Measurements from ENCODE around the gene KBTBD13. TPM values are rescaled to one million over a fixed set of nuclear protein-coding genes. Genes with fewer than 3 reads are reported as not detected.
A peak's percentile ranks its signal among the peaks of the same experiment; 100 is the strongest.
"Not testable (repeated sequence)": the region's sequence is repeated elsewhere in the genome, so short reads cannot be mapped to it uniquely, and the experiment has no call there.

Gene KBTBD13
- total and polyA plus RNA-seq, 4 donors, result 0.06 to 0.08 TPM; not detected in 2

- H3K27ac ChIP-seq (ENCODE audit: low read depth, low read length); DNase-seq (ENCODE audit: low read depth in 4 of 6, low spot score in 6 of 6): not testable (repeated sequence)
These were observed 23.3 kb downstream of the KBTBD13 start for GRCh38 chr15:65099801-65100200.

GRCh38 chr15:65100442-65100841, 23.9 kb downstream of the KBTBD13 start:
- Histone ChIP-seq H3K27ac (ENCODE audit: low read depth, low read length) (no peak overlapping the region), H3K27me3 (ENCODE audit: control insufficient read depth, insufficient read depth, low read length) (no peaks in the 10 kb centered on the region), H3K36me3 (ENCODE audit: control insufficient read depth, insufficient read depth, low read length) (peaks cover 74% of the 10 kb centered on the region), H3K4me3 (ENCODE audit: low read depth, low read length) (no peak overlapping the region), H3K9me3 (ENCODE audit: control insufficient read depth, insufficient read depth, low read length) (no peaks in the 10 kb centered on the region), H3K4me1 (ENCODE audit: control insufficient read depth, insufficient read depth, low read length) (peaks cover 8% of the 10 kb centered on the region)
- WGBS (ENCODE audit: insufficient coverage), result no CpG with 5 or more reads among the region's 7 CpGs
- DNase-seq (ENCODE audit: low read depth in 4 of 6, low spot score in 6 of 6), result no peak

More at GRCh38 chr15:65099801-65100200, 23.3 kb downstream of the KBTBD13 start:
- not testable (repeated sequence) for H3K27me3 ChIP-seq (ENCODE audit: control insufficient read depth, insufficient read depth, low read length); H3K9me3 ChIP-seq (ENCODE audit: control insufficient read depth, insufficient read depth, low read length); H3K4me3 ChIP-seq (ENCODE audit: low read depth, low read length)
- H3K36me3 ChIP-seq (ENCODE audit: control insufficient read depth, insufficient read depth, low read length), result peaks cover 72% of the 10 kb centered on the region
- 90% methylated on average over 2 of the region's 10 CpGs for WGBS (ENCODE audit: insufficient coverage)
- peaks cover 12% of the 10 kb centered on the region for H3K4me1 ChIP-seq (ENCODE audit: control insufficient read depth, insufficient read depth, low read length)

GRCh38 chr15:65101411-65101890, 24.9 kb downstream of the KBTBD13 start:
- no peaks in the 10 kb centered on the region for H3K9me3 ChIP-seq (ENCODE audit: control insufficient read depth, insufficient read depth, low read length)
- H3K4me3 ChIP-seq (ENCODE audit: low read depth, low read length), result no peak overlapping the region
- DNase-seq (ENCODE audit: low read depth in 4 of 6, low spot score in 6 of 6), result peak in 5 of 6 donors; percentile 60 to 93 (median 69)
- H3K4me1 ChIP-seq (ENCODE audit: control insufficient read depth, insufficient read depth, low read length), result peaks cover 8% of the 10 kb centered on the region
- H3K36me3 ChIP-seq (ENCODE audit: control insufficient read depth, insufficient read depth, low read length), result peaks cover 75% of the 10 kb centered on the region
- H3K27me3 ChIP-seq (ENCODE audit: control insufficient read depth, insufficient read depth, low read length), result no peaks in the 10 kb centered on the region
- 32% methylated on average over 9 of the region's 9 CpGs for WGBS (ENCODE audit: insufficient coverage)
- H3K27ac ChIP-seq (ENCODE audit: low read depth, low read length), result no peak overlapping the region

GRCh38 chr15:65101891-65102708, 25.6 kb downstream of the KBTBD13 start:
- peaks cover 8% of the 10 kb centered on the region for H3K4me1 ChIP-seq (ENCODE audit: control insufficient read depth, insufficient read depth, low read length)
- WGBS (ENCODE audit: insufficient coverage), result 37% methylated on average over 74 of the region's 75 CpGs
- no peak for DNase-seq (ENCODE audit: low read depth in 4 of 6, low spot score in 6 of 6)
- peaks cover 71% of the 10 kb centered on the region for H3K36me3 ChIP-seq (ENCODE audit: control insufficient read depth, insufficient read depth, low read length)
- H3K27me3 ChIP-seq (ENCODE audit: control insufficient read depth, insufficient read depth, low read length), result no peaks in the 10 kb centered on the region
- no peaks in the 10 kb centered on the region for H3K9me3 ChIP-seq (ENCODE audit: control insufficient read depth, insufficient read depth, low read length)
- no peak overlapping the region for H3K27ac ChIP-seq (ENCODE audit: low read depth, low read length)
- H3K4me3 ChIP-seq (ENCODE audit: low read depth, low read length), result no peak overlapping the region

GRCh38 chr15:65102912-65103311, 26.4 kb downstream of the KBTBD13 start:
- H3K27me3 ChIP-seq (ENCODE audit: control insufficient read depth, insufficient read depth, low read length), result no peaks in the 10 kb centered on the region
- peaks cover 63% of the 10 kb centered on the region for H3K36me3 ChIP-seq (ENCODE audit: control insufficient read depth, insufficient read depth, low read length)
- no peak overlapping the region for H3K27ac ChIP-seq (ENCODE audit: low read depth, low read length)
- H3K9me3 ChIP-seq (ENCODE audit: control insufficient read depth, insufficient read depth, low read length), result no peaks in the 10 kb centered on the region
- H3K4me1 ChIP-seq (ENCODE audit: control insufficient read depth, insufficient read depth, low read length), result peaks cover 8% of the 10 kb centered on the region
- 100% methylated on average over 2 of the region's 3 CpGs for WGBS (ENCODE audit: insufficient coverage)
- no peak for DNase-seq (ENCODE audit: low read depth in 4 of 6, low spot score in 6 of 6)
- no peak overlapping the region for H3K4me3 ChIP-seq (ENCODE audit: low read depth, low read length)

- no peak for DNase-seq (ENCODE audit: low read depth in 4 of 6, low spot score in 6 of 6)
- H3K27ac ChIP-seq (ENCODE audit: low read depth, low read length), result no peak overlapping the region
- H3K27me3 ChIP-seq (ENCODE audit: control insufficient read depth, insufficient read depth, low read length), result no peaks in the 10 kb centered on the region
- peaks cover 42% of the 10 kb centered on the region for H3K36me3 ChIP-seq (ENCODE audit: control insufficient read depth, insufficient read depth, low read length)
- H3K4me3 ChIP-seq (ENCODE audit: low read depth, low read length), result no peak overlapping the region
- 81% methylated on average over 3 of the region's 5 CpGs for WGBS (ENCODE audit: insufficient coverage)
- H3K9me3 ChIP-seq (ENCODE audit: control insufficient read depth, insufficient read depth, low read length), result no peaks in the 10 kb centered on the region
- peaks cover 8% of the 10 kb centered on the region for H3K4me1 ChIP-seq (ENCODE audit: control insufficient read depth, insufficient read depth, low read length)
These were observed 28.5 kb downstream of the KBTBD13 start for GRCh38 chr15:65105038-65105437.

GRCh38 chr15:65106011-65106590, 29.6 kb downstream of the KBTBD13 start:
- Histone ChIP-seq H3K9me3 (ENCODE audit: control insufficient read depth, insufficient read depth, low read length) (no peaks in the 10 kb centered on the region), H3K4me3 (ENCODE audit: low read depth, low read length) (no peak overlapping the region), H3K27ac (ENCODE audit: low read depth, low read length) (no peak overlapping the region), H3K27me3 (ENCODE audit: control insufficient read depth, insufficient read depth, low read length) (no peaks in the 10 kb centered on the region), H3K4me1 (ENCODE audit: control insufficient read depth, insufficient read depth, low read length) (peaks cover 8% of the 10 kb centered on the region), H3K36me3 (ENCODE audit: control insufficient read depth, insufficient read depth, low read length) (peaks cover 35% of the 10 kb centered on the region)
- 95% methylated on average over 5 of the region's 6 CpGs for WGBS (ENCODE audit: insufficient coverage)
- DNase-seq (ENCODE audit: low read depth in 4 of 6, low spot score in 6 of 6), result no peak

- Histone ChIP-seq H3K4me1 (ENCODE audit: control insufficient read depth, insufficient read depth, low read length) (no peaks in the 10 kb centered on the region), H3K4me3 (ENCODE audit: low read depth, low read length) (no peak overlapping the region), H3K36me3 (ENCODE audit: control insufficient read depth, insufficient read depth, low read length) (peaks cover 29% of the 10 kb centered on the region), H3K9me3 (ENCODE audit: control insufficient read depth, insufficient read depth, low read length) (no peaks in the 10 kb centered on the region), H3K27me3 (ENCODE audit: control insufficient read depth, insufficient read depth, low read length) (no peaks in the 10 kb centered on the region), H3K27ac (ENCODE audit: low read depth, low read length) (no peak overlapping the region)
- no peak for DNase-seq (ENCODE audit: low read depth in 4 of 6, low spot score in 6 of 6)
- WGBS (ENCODE audit: insufficient coverage), result 57% methylated on average over 3 of the region's 3 CpGs
These were observed 34.2 kb downstream of the KBTBD13 start for GRCh38 chr15:65110676-65111292.

- no peak within 1 kb of the TSS for H3K4me3 ChIP-seq (ENCODE audit: low read depth, low read length)
- peaks cover 46% of the 10 kb centered on the region for H3K36me3 ChIP-seq (ENCODE audit: control insufficient read depth, insufficient read depth, low read length)
- DNase-seq (ENCODE audit: low read depth in 4 of 6, low spot score in 6 of 6), result peak in 1 of 6 donors; percentile 64
- H3K27ac ChIP-seq (ENCODE audit: low read depth, low read length), result peak within 1 kb of the TSS; percentile 43
- no peaks in the 10 kb centered on the region for H3K27me3 ChIP-seq (ENCODE audit: control insufficient read depth, insufficient read depth, low read length)
- no peaks in the 10 kb centered on the region for H3K4me1 ChIP-seq (ENCODE audit: control insufficient read depth, insufficient read depth, low read length)
- WGBS (ENCODE audit: insufficient coverage), result no CpG with 5 or more reads among the region's 2 CpGs
- no peaks in the 10 kb centered on the region for H3K9me3 ChIP-seq (ENCODE audit: control insufficient read depth, insufficient read depth, low read length)
These were observed 38.5 kb downstream of the KBTBD13 start, which contains the start of gene UBAP1L for GRCh38 chr15:65115086-65115485. Gene UBAP1L, minus strand, starts transcription at chr15:65115200. Its CDS starts 8,985 bp downstream, at chr15:65106215.

Measured in spinal cord (tissue), 10 donors.